ENCODE results near the gene KDM4E. TPM values are rescaled to one million over a fixed set of nuclear protein-coding genes. Genes with fewer than 3 reads are reported as not detected.

The KDM4E gene
- not detected in 2 replicates for total RNA-seq (ENCODE audit: low replicate concordance)
- long read RNA-seq: 0 reads

GRCh38 chr11:95024958-95025357, at the start of gene KDM4E:
KDM4E (plus strand) TSS chr11:95025258; CDS start chr11:95025558, 300 bp downstream.
- TF ChIP-seq CTCF (conservative IDR thresholded peaks at IDR 0.05): no peak
- Mint-ChIP-seq H3K9me3 (no peaks in the 10 kb centered on the region), H3K27ac (no peak within 1 kb of the TSS), H3K4me3 (no peak within 1 kb of the TSS), H3K27me3 (no peaks in the 10 kb centered on the region), H3K4me1 (ENCODE audit: unreplicated experiment) (no peaks in the 10 kb centered on the region), H3K36me3 (no peaks in the 10 kb centered on the region)
- DNase-seq (ENCODE audit: extremely low spot score, unreplicated experiment): no peak

- peaks cover 4% of the 10 kb centered on the region for H3K4me1 Mint-ChIP-seq (ENCODE audit: unreplicated experiment)
- H3K4me3 Mint-ChIP-seq: no peak overlapping the region
- no peak for TF ChIP-seq CTCF (conservative IDR thresholded peaks at IDR 0.05)
- DNase-seq (ENCODE audit: extremely low spot score, unreplicated experiment): no peak
- peaks cover 7% of the 10 kb centered on the region for H3K36me3 Mint-ChIP-seq
- H3K27ac Mint-ChIP-seq: no peak overlapping the region
- no peaks in the 10 kb centered on the region for H3K9me3 Mint-ChIP-seq
- H3K27me3 Mint-ChIP-seq: no peaks in the 10 kb centered on the region
These were observed 49.5 kb upstream of the KDM4E start for GRCh38 chr11:94975599-94975998.

- no peak for DNase-seq (ENCODE audit: extremely low spot score, unreplicated experiment)
- Mint-ChIP-seq H3K4me1 (ENCODE audit: unreplicated experiment) (no peaks in the 10 kb centered on the region), H3K4me3 (no peak overlapping the region), H3K9me3 (no peaks in the 10 kb centered on the region), H3K36me3 (no peaks in the 10 kb centered on the region), H3K27ac (no peak overlapping the region), H3K27me3 (peaks cover 19% of the 10 kb centered on the region)
- TF ChIP-seq CTCF (conservative IDR thresholded peaks at IDR 0.05): no peak
These were observed 37.7 kb upstream of the KDM4E start for GRCh38 chr11:94987378-94987777.

GRCh38 chr11:94988748-94989147, 36.3 kb upstream of the KDM4E start:
- TF ChIP-seq CTCF (conservative IDR thresholded peaks at IDR 0.05): no peak
- no peak for DNase-seq (ENCODE audit: extremely low spot score, unreplicated experiment)
- Mint-ChIP-seq H3K27me3 (peaks cover 19% of the 10 kb centered on the region), H3K9me3 (no peaks in the 10 kb centered on the region), H3K36me3 (no peaks in the 10 kb centered on the region), H3K4me1 (ENCODE audit: unreplicated experiment) (no peaks in the 10 kb centered on the region), H3K27ac (no peak overlapping the region), H3K4me3 (no peak overlapping the region)

GRCh38 chr11:94993400-94993943, 31.6 kb upstream of the KDM4E start:
- Mint-ChIP-seq H3K27ac (no peak overlapping the region), H3K4me1 (ENCODE audit: unreplicated experiment) (no peaks in the 10 kb centered on the region), H3K4me3 (no peak overlapping the region), H3K9me3 (no peaks in the 10 kb centered on the region), H3K27me3 (peaks cover 14% of the 10 kb centered on the region), H3K36me3 (peaks cover 6% of the 10 kb centered on the region)
- no peak for TF ChIP-seq CTCF (conservative IDR thresholded peaks at IDR 0.05)
- DNase-seq (ENCODE audit: extremely low spot score, unreplicated experiment): no peak

- TF ChIP-seq CTCF (conservative IDR thresholded peaks at IDR 0.05): peak; percentile 41
- no peaks in the 10 kb centered on the region for H3K9me3 Mint-ChIP-seq
- no peaks in the 10 kb centered on the region for H3K27me3 Mint-ChIP-seq
- no peak overlapping the region for H3K4me3 Mint-ChIP-seq
- H3K4me1 Mint-ChIP-seq (ENCODE audit: unreplicated experiment): no peaks in the 10 kb centered on the region
- no peak for DNase-seq (ENCODE audit: extremely low spot score, unreplicated experiment)
- peaks cover 10% of the 10 kb centered on the region for H3K36me3 Mint-ChIP-seq
- H3K27ac Mint-ChIP-seq: no peak overlapping the region
These were observed 27.6 kb upstream of the KDM4E start for GRCh38 chr11:94997437-94997836.

Data from type B pancreatic cell (in vitro differentiated cells).